Muscle of back (tissue), 11 donors: ENCODE data around the gene CELF2. TPM values are rescaled to one million over a fixed set of nuclear protein-coding genes. Genes with fewer than 3 reads are reported as not detected.
"Not testable (repeated sequence)": the region's sequence is repeated elsewhere in the genome, so short reads cannot be mapped to it uniquely, and the experiment has no call there.

Experiments used
- DNase-seq, 3 donors: peaks; one replicate each; pipeline versions ENCODE4 v3.0.0 to v3.0.0-alpha.2; 2013
- polyA plus RNA-seq, 10 donors: library from polyadenylated mRNA; unstranded; fragments of 120-200 nt; gene quantifications; one replicate each; pipeline ENCODE4 v1.2.1, GENCODE V29; 2013; ENCODE audit not compliant: insufficient read length in 10 of 10

CELF2 gene
- polyA plus RNA-seq, 10 donors, result 56.5 to 83.2 (median 67.5) TPM

GRCh38 chr10:11170574-11170973, 152.9 kb downstream of the CELF2 start:
- no peak for DNase-seq

- no peak for DNase-seq
These were observed 153.6 kb downstream of the CELF2 start for GRCh38 chr10:11170993-11171851.

- no peak for DNase-seq
These were observed 155.4 kb downstream of the CELF2 start for GRCh38 chr10:11173042-11173441.

- no peak for DNase-seq
These were observed 158.2 kb downstream of the CELF2 start for GRCh38 chr10:11175823-11176243.

GRCh38 chr10:11176746-11177145, 159.1 kb downstream of the CELF2 start:
- DNase-seq, result no peak

- DNase-seq, result no peak
These were observed 159.7 kb downstream of the CELF2 start for GRCh38 chr10:11177381-11177780.

- no peak for DNase-seq
These were observed 160.3 kb downstream of the CELF2 start for GRCh38 chr10:11177926-11178471.

GRCh38 chr10:11178606-11179515, 161.2 kb downstream of the CELF2 start:
- peak in 2 of 3 donors; percentile 22 to 69 for DNase-seq

GRCh38 chr10:11179516-11180105, 161.9 kb downstream of the CELF2 start:
- DNase-seq, result no peak

GRCh38 chr10:11180228-11180627, 162.6 kb downstream of the CELF2 start:
- DNase-seq, result no peak

GRCh38 chr10:11181978-11182377, 164.3 kb downstream of the CELF2 start:
- peak in 2 of 3 donors; percentile 70 to 72 for DNase-seq

GRCh38 chr10:11183015-11183414, 165.3 kb downstream of the CELF2 start:
- DNase-seq, result no peak

- no peak for DNase-seq
These were observed 166.4 kb downstream of the CELF2 start for GRCh38 chr10:11184093-11184492.

GRCh38 chr10:11185128-11185665, 167.5 kb downstream of the CELF2 start:
- DNase-seq, result not testable (repeated sequence)

GRCh38 chr10:11186374-11186773, 168.7 kb downstream of the CELF2 start:
- no peak for DNase-seq

- no peak for DNase-seq
These were observed 172.1 kb downstream of the CELF2 start for GRCh38 chr10:11189582-11190376.

- DNase-seq, result no peak
These were observed 173.5 kb downstream of the CELF2 start for GRCh38 chr10:11191190-11191589.

GRCh38 chr10:11191678-11192077, 174.0 kb downstream of the CELF2 start:
- DNase-seq, result no peak

- no peak for DNase-seq
These were observed 174.8 kb downstream of the CELF2 start for GRCh38 chr10:11192304-11193000.

GRCh38 chr10:11193001-11193551, 175.4 kb downstream of the CELF2 start:
- no peak for DNase-seq
